Mammary epithelial cell (primary cell): ENCODE results near the gene ADAMTS2.

Experiments
- CTCF ChIP-seq, 2 donors: IDR thresholded peaks in 1 of 2; conservative IDR thresholded peaks in 1 of 2; 2 replicates each; pipeline ENCODE4 v1.5.1; 2011 to 2012; ENCODE audit warnings: inconsistent platforms in 2 of 2, low read length in 2 of 2, mild to moderate bottlenecking in 2 of 2, control low read depth in 1 of 2, low read depth in 1 of 2; ENCODE audit not compliant: insufficient read depth in 1 of 2; ENCODE audit errors: extremely low read depth in 1 of 2
- EZH2 ChIP-seq: IDR thresholded peaks from 2 replicates; pipeline ENCODE4 v1.6.1; 2012; ENCODE audit warnings: low read length, inconsistent platforms, borderline replicate concordance

GRCh38 chr5:179256328-179257175 lies 88.7 kb downstream of the ADAMTS2 start:
- TF ChIP-seq CTCF (conservative IDR thresholded peaks at IDR 0.05 in 1 of 2, IDR thresholded peaks at IDR 0.05 in 1 of 2; ENCODE audit: extremely low read depth in 1 of 2, insufficient read depth in 1 of 2, low read depth in 1 of 2, low read length in 2 of 2) (no peak), EZH2 (no peak)
